ENCODE data around the gene TSR1. TPM values are rescaled to one million over a fixed set of nuclear protein-coding genes. Genes with fewer than 3 reads are reported as not detected.

TSR1 gene
- total RNA-seq, 4 donors from 2014 or later, result 20.3 to 70.2 (median 46.0) TPM

GRCh38 chr17:2377659-2378058 is 41.4 kb upstream of the TSR1 start:
- Histone ChIP-seq H3K4me3 (no peak overlapping the region), H3K36me3 (peaks cover 7 to 93% (median 17%) of the 10 kb centered on the region in 3 donors), H3K4me1 (peaks cover 0 to 32% (median 13%) of the 10 kb centered on the region in 3 donors), H3K9me3 (no peaks in the 10 kb centered on the region), H3K27me3 (no peaks in the 10 kb centered on the region), H3K27ac (no peak overlapping the region)
- 82 to 95% methylated on average over 4 to 7 of the region's 10 CpGs for WGBS, 2 donors
- DNase-seq, result no peak
- TF ChIP-seq POLR2A (IDR thresholded peaks at IDR 0.05), result no peak
- TF ChIP-seq CTCF (IDR thresholded peaks at IDR 0.05), result no peak
- intact Hi-C loops (cut with DNase I), result no loop called here

- H3K4me3 ChIP-seq, result no peak overlapping the region
- no peak for DNase-seq
Measured at GRCh38 chr17:2376107-2376506, 39.9 kb upstream of the TSR1 start.

GRCh38 chr17:2375406-2375805 is 39.1 kb upstream of the TSR1 start:
- intact Hi-C loops (cut with DNase I), result no loop called here
- H3K36me3 ChIP-seq, result peaks cover 7 to 97% (median 17%) of the 10 kb centered on the region in 3 donors
- peaks cover 0 to 20% (median 9%) of the 10 kb centered on the region in 3 donors for H3K4me1 ChIP-seq
- no peak for DNase-seq
- WGBS, 2 donors, result 83 to 95% methylated on average over 4 to 11 of the region's 19 CpGs
- no peaks in the 10 kb centered on the region for H3K27me3 ChIP-seq
- H3K4me3 ChIP-seq, result no peak overlapping the region
- H3K27ac ChIP-seq, result peak overlapping the region in 3 of 4 donors; percentile 52 to 72 (median 62)
- no peaks in the 10 kb centered on the region for H3K9me3 ChIP-seq
- TF ChIP-seq POLR2A (IDR thresholded peaks at IDR 0.05) (no peak), CTCF (IDR thresholded peaks at IDR 0.05) (no peak)

More at GRCh38 chr17:2376107-2376506, 39.9 kb upstream of the TSR1 start:
- peaks cover 7 to 97% (median 17%) of the 10 kb centered on the region in 3 donors for H3K36me3 ChIP-seq
- no peaks in the 10 kb centered on the region for H3K9me3 ChIP-seq
- no peaks in the 10 kb centered on the region for H3K27me3 ChIP-seq
- peaks cover 0 to 21% (median 9%) of the 10 kb centered on the region in 3 donors for H3K4me1 ChIP-seq
- H3K27ac ChIP-seq, result no peak overlapping the region
- TF ChIP-seq POLR2A (IDR thresholded peaks at IDR 0.05) (no peak), CTCF (IDR thresholded peaks at IDR 0.05) (no peak)
- intact Hi-C loops (cut with DNase I), result no loop called here
- 96% methylated on average over 4 of the region's 14 CpGs; no CpG with 5 or more reads in 1 of the 2 donors for WGBS, 2 donors

GRCh38 chr17:2374549-2375285 is 38.5 kb upstream of the TSR1 start:
- Histone ChIP-seq H3K27ac (peak overlapping the region; percentile 2 to 72 (median 57)), H3K36me3 (peaks cover 7 to 97% (median 17%) of the 10 kb centered on the region in 3 donors), H3K4me3 (no peak overlapping the region), H3K27me3 (no peaks in the 10 kb centered on the region), H3K4me1 (peaks cover 0 to 25% (median 9%) of the 10 kb centered on the region in 3 donors), H3K9me3 (no peaks in the 10 kb centered on the region)
- TF ChIP-seq POLR2A (IDR thresholded peaks at IDR 0.05) (no peak), CTCF (IDR thresholded peaks at IDR 0.05) (no peak)
- 38 to 66% methylated on average over 7 to 9 of the region's 11 CpGs for WGBS, 2 donors
- DNase-seq, result no peak
- intact Hi-C loops (cut with DNase I), result no loop called here

GRCh38 chr17:2373179-2373578 is 36.9 kb upstream of the TSR1 start:
- Histone ChIP-seq H3K27ac (no peak overlapping the region), H3K36me3 (peaks cover 7 to 96% (median 17%) of the 10 kb centered on the region in 3 donors), H3K4me3 (no peak overlapping the region), H3K9me3 (no peaks in the 10 kb centered on the region), H3K4me1 (peaks cover 0 to 38% (median 9%) of the 10 kb centered on the region in 3 donors), H3K27me3 (no peaks in the 10 kb centered on the region)
- no peak for TF ChIP-seq POLR2A (IDR thresholded peaks at IDR 0.05)
- TF ChIP-seq CTCF (IDR thresholded peaks at IDR 0.05), result no peak
- intact Hi-C loops (cut with DNase I), result no loop called here
- WGBS, 2 donors, result 89 to 96% methylated on average over 10 to 11 of the region's 18 CpGs
- DNase-seq, result no peak

Measured in esophagus squamous epithelium (tissue), 5 donors.